Transverse colon (tissue), 4 donors: Measurements from ENCODE around the gene CFD. TPM values are rescaled to one million over a fixed set of nuclear protein-coding genes. Genes with fewer than 3 reads are reported as not detected.

ENCODE experiments used
- DNase-seq: peaks from one replicate; pipeline ENCODE4 v3.0.0-alpha.2; 2019
- H3K27ac ChIP-seq, 4 donors: fragments of 200-600 bp; sonication (generic); 2 replicates each; pipeline ENCODE4 v1.5.1; 2016 to 2018; ENCODE audit warnings: inconsistent platforms in 4 of 4
- H3K27me3 ChIP-seq: fragments of 200-600 bp; sonication (generic); 2 replicates; pipeline ENCODE4 v1.5.1; 2017; ENCODE audit warnings: inconsistent platforms
- H3K36me3 ChIP-seq, 4 donors: fragments of 200-600 bp; sonication (generic); 2 replicates each; pipeline ENCODE4 v1.5.1; 2017 to 2019; ENCODE audit warnings: inconsistent platforms in 4 of 4
- H3K4me1 ChIP-seq, 4 donors: fragments of 200-600 bp; sonication (generic); 2 replicates each; pipeline ENCODE4 v1.5.1; 2017 to 2020; ENCODE audit warnings: inconsistent platforms in 4 of 4
- H3K4me3 ChIP-seq, 4 donors: fragments of 200-600 bp; sonication (generic); 1 replicate in 1 of 4; 2 replicates in 3 of 4; pipeline versions ENCODE4 v1.5.1 to v1.6.1; 2017 to 2019; ENCODE audit warnings: inconsistent platforms in 4 of 4
- H3K9me3 ChIP-seq, 2 donors: fragments of 200-600 bp; sonication (generic); 2 replicates each; pipeline ENCODE4 v1.5.1; 2017 to 2019; ENCODE audit warnings: inconsistent platforms in 2 of 2
- EP300 ChIP-seq: sonication (generic); formaldehyde crosslinking; IDR thresholded peaks from one replicate; pipeline ENCODE4 v1.6.1; 2017; ENCODE audit warnings: antibody characterized with exemption, low read depth
- POLR2A ChIP-seq: fragments of 450-650 bp; IDR thresholded peaks from one replicate; pipeline ENCODE4 v1.6.1; 2016; ENCODE audit warnings: antibody characterized with exemption, mild to moderate bottlenecking, moderate library complexity
- POLR2AphosphoS5 ChIP-seq, 3 donors: sonication (generic); formaldehyde crosslinking; IDR thresholded peaks; one replicate each; pipeline ENCODE4 v1.6.1; 2016; ENCODE audit warnings: antibody characterized with exemption in 3 of 3
- WGBS, 2 donors: methylation state at CpG; one replicate each; pipeline ENCODE4 v1.1.5; 2018; ENCODE audit warnings: low coverage in 1 of 2; 5-methylcytosine and 5-hydroxymethylcytosine counted together
- in situ Hi-C, 4 donors: fragments of 200-750 bp; cut with MboI; loops; one replicate each; pipeline versions ENCODE4 v1.15.0 to v1.15.1; 2017; ENCODE audit warnings: low sequenced_read_pairs in 3 of 4, low pct_ligation_motif_present in 1 of 4, low pct_unique_long_range_greater_than_20kb in 1 of 4
- intact Hi-C: fragments of 100-400 bp; cut with DNase I; formaldehyde crosslinking; loops from one replicate; pipeline ENCODE4 v1.15.1; 2023; ENCODE audit warnings: low total_unique reads
- total RNA-seq, 4 donors: library from RNA; depleted of rRNA; stranded (reverse); fragments of >200 nt; gene quantifications; one replicate each; pipeline ENCODE4 v1.1.0, GENCODE V29; 2016
- TF ChIP-seq, protein P1 (sequence below), 5 experiments: fragments of 200-600 bp in 3 of 5; fragments of 450-650 bp in 2 of 5; sonication (generic) in 3 of 5; IDR thresholded peaks; 1 replicate in 2 of 5; 2 replicates in 3 of 5; pipeline ENCODE4 v1.5.1; 2016 to 2017; ENCODE audit warnings: antibody characterized with exemption in 5 of 5, inconsistent platforms in 3 of 5, mild to moderate bottlenecking in 2 of 5, moderate library complexity in 1 of 5

Gene CFD
- total RNA-seq, 4 donors from 2014 or later, result 147 to 368 (median 208) TPM

- TF ChIP-seq POLR2AphosphoS5 (IDR thresholded peaks at IDR 0.05), result no peak
- no peak for TF ChIP-seq POLR2A
- TF ChIP-seq, protein P1, sequence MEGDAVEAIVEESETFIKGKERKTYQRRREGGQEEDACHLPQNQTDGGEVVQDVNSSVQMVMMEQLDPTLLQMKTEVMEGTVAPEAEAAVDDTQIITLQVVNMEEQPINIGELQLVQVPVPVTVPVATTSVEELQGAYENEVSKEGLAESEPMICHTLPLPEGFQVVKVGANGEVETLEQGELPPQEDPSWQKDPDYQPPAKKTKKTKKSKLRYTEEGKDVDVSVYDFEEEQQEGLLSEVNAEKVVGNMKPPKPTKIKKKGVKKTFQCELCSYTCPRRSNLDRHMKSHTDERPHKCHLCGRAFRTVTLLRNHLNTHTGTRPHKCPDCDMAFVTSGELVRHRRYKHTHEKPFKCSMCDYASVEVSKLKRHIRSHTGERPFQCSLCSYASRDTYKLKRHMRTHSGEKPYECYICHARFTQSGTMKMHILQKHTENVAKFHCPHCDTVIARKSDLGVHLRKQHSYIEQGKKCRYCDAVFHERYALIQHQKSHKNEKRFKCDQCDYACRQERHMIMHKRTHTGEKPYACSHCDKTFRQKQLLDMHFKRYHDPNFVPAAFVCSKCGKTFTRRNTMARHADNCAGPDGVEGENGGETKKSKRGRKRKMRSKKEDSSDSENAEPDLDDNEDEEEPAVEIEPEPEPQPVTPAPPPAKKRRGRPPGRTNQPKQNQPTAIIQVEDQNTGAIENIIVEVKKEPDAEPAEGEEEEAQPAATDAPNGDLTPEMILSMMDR (IDR thresholded peaks at IDR 0.05), result no peak
- no peak for TF ChIP-seq EP300
- WGBS, 2 donors, result 0% methylated on average over 3 of the region's 64 CpGs; no CpG with 5 or more reads in 1 of the 2 donors
- Histone ChIP-seq H3K4me3 (peak overlapping the region in 3 of 4 donors; percentile 14 to 40 (median 24)), H3K27me3 (peaks cover 53% of the 10 kb centered on the region), H3K4me1 (peaks cover 0 to 16% (median 14%) of the 10 kb centered on the region in 4 donors), H3K27ac (no peak overlapping the region), H3K9me3 (no peaks in the 10 kb centered on the region), H3K36me3 (no peaks in the 10 kb centered on the region)
- intact Hi-C loops, result no loop called here
- no peak for DNase-seq
- in situ Hi-C loops, result no loop called here
Measured at GRCh38 chr19:821231-821824, 38.1 kb upstream of the CFD start.

DNA sequence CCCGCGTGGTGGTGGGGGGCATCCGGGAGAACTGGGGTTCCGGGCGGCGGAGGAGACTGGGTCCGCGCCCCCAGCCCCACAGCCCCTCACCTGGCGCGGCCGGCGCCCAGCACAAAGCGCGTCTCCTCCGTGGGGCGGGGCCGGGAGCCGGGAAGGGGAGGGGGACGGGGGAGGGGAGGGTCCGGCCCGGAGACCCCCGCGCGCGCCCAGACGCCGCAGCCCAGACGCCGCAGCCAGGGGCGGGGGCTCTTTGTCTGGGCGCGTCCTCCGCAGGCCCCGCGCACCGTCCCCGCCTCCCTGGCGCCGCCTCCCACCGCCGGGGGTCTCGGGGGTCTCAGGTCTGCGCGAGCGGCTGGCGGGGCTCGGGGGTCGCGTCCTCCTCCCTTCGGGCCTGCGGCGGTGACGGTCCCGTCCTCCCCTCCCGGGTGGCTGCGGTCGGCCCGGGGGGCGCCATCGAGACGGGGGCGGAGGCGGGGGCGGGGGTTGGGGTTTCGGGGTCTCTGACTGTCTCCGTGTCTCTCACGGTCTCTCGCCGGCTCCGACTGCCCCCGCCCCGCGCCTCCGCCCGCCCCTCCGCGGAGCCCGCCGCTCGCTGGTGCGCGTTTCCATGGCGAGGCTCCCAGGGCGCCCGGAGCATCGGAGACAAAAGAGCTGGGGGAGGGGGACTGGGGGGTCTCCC, 37.5 kb upstream of the CFD start, which contains the start of gene PLPPR3:
Gene PLPPR3 (minus strand): TSS at position 131 of the 679 bp plus-strand sequence. CDS start 396 bp downstream, outside the sequence.
- Histone ChIP-seq H3K27me3 (peaks cover 57% of the 10 kb centered on the region), H3K27ac (no peak within 1 kb of the TSS), H3K36me3 (no peaks in the 10 kb centered on the region), H3K9me3 (no peaks in the 10 kb centered on the region), H3K4me3 (peak within 1 kb of the TSS in 3 of 4 donors; percentile 14 to 40 (median 24)), H3K4me1 (peaks cover 0 to 16% (median 14%) of the 10 kb centered on the region in 4 donors)
- intact Hi-C loops (no loop called here), in situ Hi-C loops (no loop called here)
- DNase-seq, result no peak
- 15% methylated on average over 17 of the region's 86 CpGs; no CpG with 5 or more reads in 1 of the 2 donors for WGBS, 2 donors
- TF ChIP-seq POLR2A, result no peak
- no peak for TF ChIP-seq EP300
- TF ChIP-seq, protein P1 (IDR thresholded peaks at IDR 0.05), result no peak

- in situ Hi-C loops (no loop called here), intact Hi-C loops (no loop called here)
- Histone ChIP-seq H3K4me1 (peaks cover 0 to 16% (median 16%) of the 10 kb centered on the region in 4 donors), H3K27ac (no peak overlapping the region), H3K36me3 (no peaks in the 10 kb centered on the region), H3K27me3 (peaks cover 61% of the 10 kb centered on the region), H3K4me3 (no peak overlapping the region), H3K9me3 (no peaks in the 10 kb centered on the region)
- TF ChIP-seq, protein P1 (IDR thresholded peaks at IDR 0.05), result no peak
- DNase-seq, result peak; percentile 40
- 41 to 100% methylated on average over 1 to 12 of the region's 12 CpGs for WGBS, 2 donors
Measured at GRCh38 chr19:823565-824121, 35.8 kb upstream of the CFD start.

DNA sequence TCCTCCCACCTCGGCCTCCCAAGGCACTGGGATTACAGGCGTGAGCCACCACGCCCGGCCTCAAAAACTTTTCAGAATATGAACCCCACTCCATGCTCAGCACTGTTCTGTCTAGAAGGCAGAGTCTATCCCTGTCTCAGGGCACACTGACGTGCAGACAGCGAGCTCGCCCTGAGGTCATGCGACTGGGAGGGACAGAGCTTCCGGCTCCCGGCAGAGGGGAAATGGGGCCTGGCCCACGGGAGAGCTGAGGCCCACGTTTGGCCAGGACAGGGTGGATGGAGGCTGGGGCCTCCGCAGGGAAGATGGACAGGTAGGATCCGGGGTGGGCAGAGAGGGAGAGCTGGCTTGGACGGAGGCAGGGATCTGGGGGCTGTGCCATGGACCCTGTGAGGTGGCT, 34.6 kb upstream of the CFD start:
- H3K27me3 ChIP-seq, result peaks cover 69% of the 10 kb centered on the region
- H3K36me3 ChIP-seq, result no peaks in the 10 kb centered on the region
- WGBS, 2 donors, result 59 to 100% methylated on average over 3 to 14 of the region's 15 CpGs
- no peaks in the 10 kb centered on the region for H3K9me3 ChIP-seq
- H3K4me3 ChIP-seq, result no peak overlapping the region
- TF ChIP-seq POLR2A (no peak), POLR2AphosphoS5 (IDR thresholded peaks at IDR 0.05) (no peak), EP300 (no peak)
- TF ChIP-seq, protein P1 (IDR thresholded peaks at IDR 0.05), result no peak
- intact Hi-C loops (no loop called here), in situ Hi-C loops (no loop called here)
- no peak for DNase-seq
- no peak overlapping the region for H3K27ac ChIP-seq
- H3K4me1 ChIP-seq, result peaks cover 0 to 16% (median 16%) of the 10 kb centered on the region in 4 donors
